Psoas muscle (tissue), 8 donors: ENCODE measurements around the gene PCSK5. TPM values are rescaled to one million over a fixed set of nuclear protein-coding genes. Genes with fewer than 3 reads are reported as not detected.

ENCODE experiments used
- ATAC-seq, 4 donors: fragments of 200-7000 bp; cut with Tn5 transposase; one replicate each; pipeline ENCODE4 v1.9.1; 2020; ENCODE audit warnings: moderate library complexity in 3 of 4, mild to moderate bottlenecking in 2 of 4
- DNase-seq, 2 donors: peaks; one replicate each; pipeline ENCODE4 v3.0.0-alpha.2; 2020
- H3K27ac ChIP-seq: fragments of 200-600 bp; one replicate; pipeline ENCODE4 v1.8.0; 2022
- H3K27me3 ChIP-seq, 3 donors: fragments of 200-600 bp in 1 of 3; one replicate each; pipeline versions ENCODE4 v1.6.1 to v1.8.0; 2013 to 2022; ENCODE audit warnings: low read length in 2 of 3, mild to moderate bottlenecking in 2 of 3, moderate library complexity in 1 of 3; ENCODE audit not compliant: insufficient read depth in 3 of 3
- H3K36me3 ChIP-seq, 2 donors: fragments of 200-600 bp in 1 of 2; one replicate each; pipeline versions ENCODE4 v1.6.1 to v1.8.0; 2013 to 2022; ENCODE audit warnings: low read depth in 1 of 2, mild to moderate bottlenecking in 1 of 2, moderate library complexity in 1 of 2; ENCODE audit not compliant: insufficient read depth in 1 of 2
- H3K4me1 ChIP-seq: fragments of 200-600 bp; one replicate; pipeline ENCODE4 v1.8.0; 2022
- H3K4me3 ChIP-seq: fragments of 200-600 bp; one replicate; pipeline ENCODE4 v1.8.0; 2022; ENCODE audit warnings: mild to moderate bottlenecking
- H3K9me3 ChIP-seq: fragments of 200-600 bp; one replicate; pipeline ENCODE4 v1.8.0; 2022
- WGBS, 3 donors: extraction: QIAGEN DNeasy Blood & Tissue Kit; methylation state at CpG; one replicate each; pipeline versions ENCODE4 v1.1.6 to v1.1.7; 2013; 5-methylcytosine and 5-hydroxymethylcytosine counted together
- intact Hi-C, 2 donors: fragments of 100-400 bp; cut with DNase I; formaldehyde crosslinking; loops; one replicate each; pipeline versions ENCODE4 v1.11.0 to v1.14.2; 2022
- polyA plus RNA-seq, 3 donors: library from polyadenylated mRNA; stranded (reverse); fragments of 200-250 nt; gene quantifications; one replicate each; pipeline ENCODE4 v1.2.3, GENCODE V29; 2013
- total RNA-seq, 4 donors: library from RNA; stranded (reverse); fragmentation: NEBNext Ultra II Directional in 2 of 4; extraction: Animal tissue kit (Norgen Biotek cat#: 25700) in 2 of 4; gene quantifications; one replicate each; pipeline versions ENCODE4 v1.2.1 to v1.2.4, GENCODE V29; 2021 to 2023
- TF ChIP-seq, protein P1 (sequence below): fragments of 200-600 bp; IDR thresholded peaks from one replicate; pipeline ENCODE4 v1.8.0; 2022; ENCODE audit warnings: antibody characterized with exemption
- donor health status: healthy with polysubstance abuse.
- donor health status: DM: no; HTN: no; CAD: no; lungs with moderate emphysema.
- donor health status: Bipolar disorder and iron deficiency.
- donor health status: healthy.
- donor health status: DM: yes; HTN: yes; CAD: no.
- donor health status: DM: no; HTN: no; CAD: no.
- donor health status: DM: no; HTN: no; CAD: no.
- donor health status: DM: yes; HTN: yes; CAD: no.

PCSK5 gene
- total and polyA plus RNA-seq, 7 donors = 0.75 to 4.4 (median 2.3) TPM

DNA sequence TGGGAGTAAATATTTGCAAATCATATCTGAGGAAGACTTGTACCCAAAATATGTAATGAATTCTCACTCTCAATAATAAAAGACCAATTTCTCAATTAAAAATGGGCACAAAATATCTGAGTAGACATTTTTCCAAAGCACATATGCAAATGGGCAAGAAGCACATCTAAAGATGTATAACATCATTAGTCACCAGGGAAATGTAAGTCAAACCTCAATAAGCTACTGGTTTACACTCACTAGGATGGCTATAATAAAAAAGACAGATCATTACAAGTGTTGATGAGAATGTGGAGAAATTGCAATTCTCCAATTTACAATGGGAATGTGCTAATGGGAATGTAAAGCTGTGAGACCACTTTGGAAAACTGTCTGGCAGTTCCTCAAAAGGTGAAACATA lies 13.9 kb downstream of the PCSK5 start:
- H3K27me3 ChIP-seq = no peaks in the 10 kb centered on the region
- ATAC-seq (no peak), DNase-seq (no peak)
- TF ChIP-seq, protein P1, sequence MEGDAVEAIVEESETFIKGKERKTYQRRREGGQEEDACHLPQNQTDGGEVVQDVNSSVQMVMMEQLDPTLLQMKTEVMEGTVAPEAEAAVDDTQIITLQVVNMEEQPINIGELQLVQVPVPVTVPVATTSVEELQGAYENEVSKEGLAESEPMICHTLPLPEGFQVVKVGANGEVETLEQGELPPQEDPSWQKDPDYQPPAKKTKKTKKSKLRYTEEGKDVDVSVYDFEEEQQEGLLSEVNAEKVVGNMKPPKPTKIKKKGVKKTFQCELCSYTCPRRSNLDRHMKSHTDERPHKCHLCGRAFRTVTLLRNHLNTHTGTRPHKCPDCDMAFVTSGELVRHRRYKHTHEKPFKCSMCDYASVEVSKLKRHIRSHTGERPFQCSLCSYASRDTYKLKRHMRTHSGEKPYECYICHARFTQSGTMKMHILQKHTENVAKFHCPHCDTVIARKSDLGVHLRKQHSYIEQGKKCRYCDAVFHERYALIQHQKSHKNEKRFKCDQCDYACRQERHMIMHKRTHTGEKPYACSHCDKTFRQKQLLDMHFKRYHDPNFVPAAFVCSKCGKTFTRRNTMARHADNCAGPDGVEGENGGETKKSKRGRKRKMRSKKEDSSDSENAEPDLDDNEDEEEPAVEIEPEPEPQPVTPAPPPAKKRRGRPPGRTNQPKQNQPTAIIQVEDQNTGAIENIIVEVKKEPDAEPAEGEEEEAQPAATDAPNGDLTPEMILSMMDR = no peak
- H3K4me1 ChIP-seq = no peaks in the 10 kb centered on the region
- H3K4me3 ChIP-seq = no peak overlapping the region
- H3K9me3 ChIP-seq = no peaks in the 10 kb centered on the region
- no peaks in the 10 kb centered on the region for H3K36me3 ChIP-seq
- intact Hi-C loops = no loop called here
- no peak overlapping the region for H3K27ac ChIP-seq

DNA sequence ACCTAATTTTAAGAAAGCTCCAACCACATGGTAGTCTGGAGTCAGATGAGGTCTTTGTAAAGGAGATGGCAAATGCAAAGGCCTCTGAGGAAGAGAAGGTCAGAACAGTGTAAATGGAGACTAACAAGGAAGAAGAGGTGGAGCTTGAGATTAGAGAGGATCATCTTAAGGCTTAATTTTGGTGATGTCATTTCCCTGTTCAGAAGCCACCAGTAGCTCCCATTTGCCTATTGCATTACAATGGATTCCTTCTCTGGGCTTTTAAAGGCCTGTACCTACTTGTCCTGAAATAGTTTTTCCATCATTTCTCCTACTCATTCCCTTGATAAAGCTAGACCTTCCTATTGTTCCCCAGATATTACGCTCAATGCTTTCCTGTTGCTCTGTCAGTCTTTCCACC lies 16.1 kb downstream of the PCSK5 start:
- 100% methylated on average over 1 of the region's 1 CpG for WGBS, 3 donors
- intact Hi-C loops = no loop called here

DNA sequence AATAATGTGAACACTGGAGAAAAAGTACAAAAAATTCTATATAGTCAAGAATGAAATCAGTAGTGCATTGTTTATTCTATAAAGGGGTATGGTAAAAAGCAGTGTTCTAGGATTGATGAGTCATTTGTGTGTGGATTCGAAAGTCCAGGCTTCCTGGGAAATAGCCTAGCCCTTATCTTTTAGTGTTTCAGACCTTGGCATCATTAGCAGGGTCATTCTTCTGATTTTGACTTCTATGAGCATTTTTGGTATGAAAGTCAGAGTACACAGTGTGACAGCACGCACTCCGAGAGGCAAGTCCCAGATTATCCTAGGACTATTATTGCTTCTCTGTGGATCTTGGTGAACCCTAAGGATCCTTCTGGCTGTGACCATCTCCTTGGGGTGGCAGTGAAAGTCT lies 16.9 kb downstream of the PCSK5 start:
- DNase-seq (no peak), ATAC-seq (no peak)
- TF ChIP-seq, protein P1 = no peak
- Histone ChIP-seq H3K27me3 (no peaks in the 10 kb centered on the region), H3K36me3 (no peaks in the 10 kb centered on the region), H3K9me3 (no peaks in the 10 kb centered on the region), H3K27ac (no peak overlapping the region), H3K4me1 (no peaks in the 10 kb centered on the region), H3K4me3 (no peak overlapping the region)
- intact Hi-C loops = no loop called here
- WGBS, 3 donors = 94 to 97% (median 95%) methylated on average over 3 of the region's 3 CpGs

More for the DNA sequence above, 16.1 kb downstream of the PCSK5 start:
- ATAC-seq = no peak
- no peaks in the 10 kb centered on the region for H3K9me3 ChIP-seq
- TF ChIP-seq, protein P1 = no peak
- no peaks in the 10 kb centered on the region for H3K4me1 ChIP-seq
- H3K27me3 ChIP-seq = no peaks in the 10 kb centered on the region
- H3K36me3 ChIP-seq = no peaks in the 10 kb centered on the region
- DNase-seq = no peak
- H3K27ac ChIP-seq = no peak overlapping the region
- H3K4me3 ChIP-seq = no peak overlapping the region

DNA sequence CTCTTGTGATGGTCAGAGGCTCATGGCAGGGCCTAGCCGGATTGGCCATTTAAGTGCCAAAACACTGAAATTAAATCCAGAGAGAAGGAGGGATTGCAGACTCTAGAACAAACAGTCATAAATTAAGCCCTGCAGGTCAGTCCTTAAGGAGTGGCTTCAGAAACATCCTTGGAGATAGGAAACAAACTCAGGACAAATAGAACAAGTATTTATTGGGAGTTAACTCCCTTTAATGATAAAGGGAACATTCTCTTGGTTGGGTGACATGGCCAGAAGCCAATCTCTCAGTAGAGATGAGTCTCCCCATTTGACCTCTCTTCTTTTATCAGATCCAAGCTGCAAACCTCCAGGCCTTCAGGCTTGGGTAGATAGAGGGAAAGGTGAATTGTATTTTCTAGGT lies 17.4 kb downstream of the PCSK5 start:
- Histone ChIP-seq H3K4me1 (no peaks in the 10 kb centered on the region), H3K9me3 (no peaks in the 10 kb centered on the region), H3K36me3 (no peaks in the 10 kb centered on the region), H3K27me3 (no peaks in the 10 kb centered on the region), H3K27ac (no peak overlapping the region), H3K4me3 (no peak overlapping the region)
- WGBS, 3 donors = 50 to 81% (median 71%) methylated on average over 1 of the region's 1 CpG
- ATAC-seq = no peak
- no peak for DNase-seq
- TF ChIP-seq, protein P1 = no peak
- intact Hi-C loops = no loop called here

DNA sequence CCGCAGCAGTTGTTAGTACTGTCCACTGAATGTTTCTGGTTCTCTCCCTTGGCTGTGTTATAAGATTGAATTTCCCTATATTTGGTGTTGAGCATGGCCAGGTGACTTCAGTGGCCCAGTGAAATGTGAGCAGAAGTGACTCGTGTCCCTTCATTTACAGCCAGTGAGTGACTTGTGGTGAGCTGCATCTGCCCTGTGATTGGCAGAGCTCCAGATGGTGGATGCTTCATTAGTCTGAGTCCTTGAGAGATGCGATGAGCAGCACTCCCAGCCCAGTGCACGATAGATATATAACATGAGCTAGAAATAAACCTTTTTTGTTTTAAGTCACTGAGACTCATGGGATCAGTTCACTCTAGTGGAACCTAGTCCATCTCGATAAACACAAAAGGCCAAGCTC lies 19.3 kb downstream of the PCSK5 start:
- Histone ChIP-seq H3K36me3 (no peaks in the 10 kb centered on the region), H3K27me3 (no peaks in the 10 kb centered on the region), H3K9me3 (no peaks in the 10 kb centered on the region), H3K4me3 (no peak overlapping the region), H3K27ac (no peak overlapping the region), H3K4me1 (no peaks in the 10 kb centered on the region)
- ATAC-seq = no peak
- intact Hi-C loops = no loop called here
- TF ChIP-seq, protein P1 = no peak
- 63 to 69% (median 68%) methylated on average over 5 of the region's 5 CpGs for WGBS, 3 donors
- DNase-seq = no peak
